PC-9 (cell line): Measurements from ENCODE around the gene CDK3. TPM values are rescaled to one million over a fixed set of nuclear protein-coding genes. Genes with fewer than 3 reads are reported as not detected.

Source experiments
- BruUV-seq: library from RNA; stranded (reverse); fragments of 400-500 nt; replicated peaks from 2 replicates; lab custom pipeline; 2021; lab: Mats Ljungman, UMichigan
- CTCF ChIA-PET: fragments of 300-600 bp; sonication (Branson Sonifier 250); formaldehyde crosslinking; loops from one replicate; lab custom pipeline; 2022; ENCODE audit warnings: antibody characterized with exemption; lab: Charles Lee
- POLR2A ChIA-PET: fragments of 300-600 bp; sonication (Branson Sonifier 250); formaldehyde crosslinking; loops from one replicate; lab custom pipeline; 2022; ENCODE audit warnings: antibody characterized with exemption; ENCODE audit not compliant: unreplicated experiment; lab: Charles Lee
- DNase-seq, 2 experiments: peaks; one replicate each; pipeline versions ENCODE4 v3.0.0 to v3.0.0-alpha.2; 2015 to 2022; ENCODE audit warnings: mixed read lengths in 1 of 2
- H2AFZ ChIP-seq: fragments of 200-600 bp; sonication (generic); 2 replicates; pipeline ENCODE4 v1.8.1; 2017; ENCODE audit warnings: antibody characterized with exemption
- H3F3A ChIP-seq: fragments of 200-600 bp; sonication (generic); 2 replicates; pipeline ENCODE4 v1.8.1; 2017; ENCODE audit warnings: antibody characterized with exemption, mild to moderate bottlenecking, low read depth; ENCODE audit not compliant: insufficient read depth
- H3K27ac ChIP-seq: fragments of 200-600 bp; sonication (generic); 2 replicates; pipeline ENCODE4 v1.6.1; 2016; ENCODE audit warnings: mixed run types
- H3K27me3 ChIP-seq: fragments of 200-600 bp; sonication (generic); 2 replicates; pipeline ENCODE4 v1.6.1; 2016; ENCODE audit warnings: low read depth, mixed run types; ENCODE audit not compliant: insufficient read depth
- H3K36me3 ChIP-seq: fragments of 200-600 bp; sonication (generic); 2 replicates; pipeline ENCODE4 v1.6.1; 2016; ENCODE audit warnings: low read depth, mixed run types
- H3K4me1 ChIP-seq: fragments of 200-600 bp; sonication (generic); replicated peaks from 2 replicates; pipeline ENCODE4 v1.6.1; 2016; ENCODE audit warnings: mixed run types; ENCODE audit not compliant: insufficient read depth
- H3K4me2 ChIP-seq: fragments of 200-600 bp; sonication (generic); 2 replicates; pipeline ENCODE4 v1.6.1; 2017; ENCODE audit warnings: mixed run types
- H3K4me3 ChIP-seq: fragments of 200-600 bp; sonication (generic); 2 replicates; pipeline ENCODE4 v1.6.1; 2016; ENCODE audit warnings: mixed run types
- H3K79me2 ChIP-seq: fragments of 200-600 bp; sonication (generic); 2 replicates; pipeline ENCODE4 v1.6.1; 2017; ENCODE audit warnings: low read depth, mixed run types
- H3K9me2 ChIP-seq: fragments of 200-600 bp; sonication (generic); 2 replicates; pipeline ENCODE4 v1.8.1; 2017; ENCODE audit warnings: mild to moderate bottlenecking; ENCODE audit not compliant: insufficient read depth
- H3K9me3 ChIP-seq: fragments of 200-600 bp; sonication (generic); 2 replicates; pipeline ENCODE4 v1.8.1; 2016; ENCODE audit warnings: low read depth; ENCODE audit not compliant: insufficient read depth
- H4K20me1 ChIP-seq: fragments of 200-600 bp; sonication (generic); 2 replicates; pipeline ENCODE4 v1.8.1; 2017; ENCODE audit not compliant: insufficient read depth
- EZH2 ChIP-seq: fragments of 200-600 bp; sonication (generic); IDR thresholded peaks from 2 replicates; pipeline ENCODE4 v1.8.0; 2017; ENCODE audit warnings: antibody characterized with exemption, low read depth
- intact Hi-C: fragments of 100-400 bp; cut with micrococcal nuclease; formaldehyde crosslinking; loops from one replicate; pipeline ENCODE4 v1.10.0; 2022; ENCODE audit not compliant: unreplicated experiment
- total RNA-seq: library from RNA; stranded (reverse); gene quantifications from 2 replicates; pipeline ENCODE4 v1.2.3, GENCODE V29; 2021
- TF ChIP-seq, protein P1 (sequence below): fragments of 200-600 bp; sonication (generic); conservative IDR thresholded peaks from 2 replicates; pipeline ENCODE4 v1.6.1; 2017; ENCODE audit warnings: mixed run types, antibody characterized with exemption, mild to moderate bottlenecking, moderate library complexity

CDK3 gene
- total RNA-seq, 1 experiment from 2014 or later = 12.3 TPM

DNA sequence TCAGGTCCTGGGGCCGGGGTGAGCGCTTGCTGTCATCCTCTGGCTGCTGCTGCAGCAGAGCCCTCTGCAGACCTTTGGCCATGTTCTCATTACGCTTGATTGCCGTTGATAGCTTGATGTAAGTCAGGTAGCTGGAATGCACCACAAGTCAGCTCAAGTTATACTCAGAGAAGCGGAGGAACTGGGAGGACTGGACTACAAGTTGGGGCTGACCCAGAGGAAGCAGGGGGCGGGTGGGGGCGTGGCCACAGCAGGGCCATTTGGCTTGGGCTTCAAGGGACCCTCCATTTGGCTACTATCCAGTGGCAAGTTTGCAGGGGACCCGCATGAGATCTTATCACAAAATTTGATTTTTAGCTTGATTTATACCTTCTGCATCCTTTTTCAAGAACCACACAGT lies 45.4 kb downstream of the CDK3 start:
- Histone ChIP-seq H3F3A (peaks cover 17% of the 10 kb centered on the region; the same call in 1 of the 2 replicates), H3K4me3 (no peak overlapping the region), H3K36me3 (peaks cover 20% of the 10 kb centered on the region; the same call in 1 of the 2 replicates), H3K9me2 (no peaks in the 10 kb centered on the region), H3K9me3 (no peaks in the 10 kb centered on the region), H3K27ac (no peak overlapping the region), H3K4me2 (no peak overlapping the region), H2AFZ (no peak overlapping the region), H3K4me1 (peaks cover 20% of the 10 kb centered on the region), H3K79me2 (peaks cover 11% of the 10 kb centered on the region; the same call in 1 of the 2 replicates), H4K20me1 (no peaks in the 10 kb centered on the region), H3K27me3 (no peaks in the 10 kb centered on the region)
- DNase-seq = peak; percentile 40 to 59
- intact Hi-C loops = no loop called here
- no peak for TF ChIP-seq EZH2
- TF ChIP-seq, protein P1, sequence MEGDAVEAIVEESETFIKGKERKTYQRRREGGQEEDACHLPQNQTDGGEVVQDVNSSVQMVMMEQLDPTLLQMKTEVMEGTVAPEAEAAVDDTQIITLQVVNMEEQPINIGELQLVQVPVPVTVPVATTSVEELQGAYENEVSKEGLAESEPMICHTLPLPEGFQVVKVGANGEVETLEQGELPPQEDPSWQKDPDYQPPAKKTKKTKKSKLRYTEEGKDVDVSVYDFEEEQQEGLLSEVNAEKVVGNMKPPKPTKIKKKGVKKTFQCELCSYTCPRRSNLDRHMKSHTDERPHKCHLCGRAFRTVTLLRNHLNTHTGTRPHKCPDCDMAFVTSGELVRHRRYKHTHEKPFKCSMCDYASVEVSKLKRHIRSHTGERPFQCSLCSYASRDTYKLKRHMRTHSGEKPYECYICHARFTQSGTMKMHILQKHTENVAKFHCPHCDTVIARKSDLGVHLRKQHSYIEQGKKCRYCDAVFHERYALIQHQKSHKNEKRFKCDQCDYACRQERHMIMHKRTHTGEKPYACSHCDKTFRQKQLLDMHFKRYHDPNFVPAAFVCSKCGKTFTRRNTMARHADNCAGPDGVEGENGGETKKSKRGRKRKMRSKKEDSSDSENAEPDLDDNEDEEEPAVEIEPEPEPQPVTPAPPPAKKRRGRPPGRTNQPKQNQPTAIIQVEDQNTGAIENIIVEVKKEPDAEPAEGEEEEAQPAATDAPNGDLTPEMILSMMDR = no peak
- BruUV-seq = no TSS peak
- POLR2A ChIA-PET = interaction anchor here (0.5 to 0.7 kb wide), 3 partner anchors 12 to 476 kb away, joined by 3 to 8 read pairs (median 4); no protein-coding TSS in a partner anchor
- CTCF ChIA-PET = interaction anchor here (0.6 to 0.7 kb wide), 5 partner anchors 9 to 206 kb away, joined by 3 to 10 read pairs (median 7); no protein-coding TSS in a partner anchor

DNA sequence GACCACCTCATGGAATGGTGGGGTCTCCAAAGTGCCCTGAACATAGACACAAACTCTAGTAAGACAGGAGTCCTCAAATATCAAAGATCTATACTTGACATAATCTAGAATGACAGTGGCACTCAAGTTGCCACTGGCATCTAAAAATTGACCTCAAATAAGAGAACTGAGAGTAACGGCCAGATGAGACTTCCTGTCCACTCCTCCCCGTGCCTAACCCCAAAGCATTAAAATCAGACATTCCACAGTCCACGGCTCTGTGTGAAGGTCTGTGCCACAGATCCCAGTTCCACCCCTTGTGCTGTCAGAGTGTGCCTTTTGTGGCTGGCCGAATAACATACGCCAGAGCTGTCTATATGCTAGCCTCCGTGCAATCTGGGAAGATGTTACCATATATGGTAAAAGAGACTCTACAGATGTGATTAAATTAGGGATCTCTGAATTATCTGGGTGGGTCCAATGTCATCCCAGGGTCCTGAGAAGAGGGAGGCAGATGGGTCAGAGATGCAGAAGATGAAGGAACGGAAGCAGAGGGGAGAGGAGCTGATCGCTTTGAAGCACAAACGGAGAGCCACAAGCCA lies 47.5 kb downstream of the CDK3 start:
- intact Hi-C loops = no loop called here
- ChIA-PET CTCF (no interaction called here), POLR2A (no interaction called here)
- H3K27me3 ChIP-seq = no peaks in the 10 kb centered on the region
- no peaks in the 10 kb centered on the region for H3K9me2 ChIP-seq
- peaks cover 20% of the 10 kb centered on the region; the same call in 1 of the 2 replicates for H3K36me3 ChIP-seq
- no peak overlapping the region for H2AFZ ChIP-seq
- no peaks in the 10 kb centered on the region for H4K20me1 ChIP-seq
- DNase-seq = no peak
- peaks cover 32% of the 10 kb centered on the region for H3F3A ChIP-seq
- no TSS peak for BruUV-seq
- H3K9me3 ChIP-seq = no peaks in the 10 kb centered on the region
- peaks cover 23% of the 10 kb centered on the region for H3K79me2 ChIP-seq
- H3K4me3 ChIP-seq = no peak overlapping the region
- no peak overlapping the region for H3K27ac ChIP-seq
- no peak for TF ChIP-seq EZH2
- TF ChIP-seq, protein P1 = no peak
- H3K4me2 ChIP-seq = no peak overlapping the region
- peaks cover 36% of the 10 kb centered on the region for H3K4me1 ChIP-seq

DNA sequence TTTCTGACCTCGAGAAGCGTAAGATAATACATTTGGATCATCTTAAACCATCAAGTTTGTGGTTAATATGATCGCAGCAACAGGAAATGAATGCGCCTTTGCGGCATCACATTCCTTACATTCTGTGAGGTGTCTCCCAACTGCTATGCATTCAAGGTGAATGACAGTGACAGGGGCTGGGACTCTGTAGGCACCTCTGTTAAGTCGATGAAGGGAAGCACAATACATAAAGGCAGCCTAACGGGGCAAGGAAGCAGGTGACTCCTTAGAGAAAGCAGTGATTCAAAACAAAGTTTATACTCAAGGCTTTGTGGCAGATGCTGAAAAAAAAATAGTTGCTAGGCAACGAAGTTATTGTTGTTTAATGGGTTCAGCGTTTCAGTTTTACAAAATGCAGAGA lies 48.1 kb downstream of the CDK3 start:
- peaks cover 38% of the 10 kb centered on the region for H3F3A ChIP-seq
- peak in 1 of 2 experiments; percentile 67 for DNase-seq

More for the DNA sequence above, 48.1 kb downstream of the CDK3 start:
- no peak overlapping the region for H3K4me3 ChIP-seq
- ChIA-PET CTCF (no interaction called here), POLR2A (interaction anchor here (0.6 kb wide), 1 partner anchor 15 kb away, joined by 3 read pairs; no protein-coding TSS in a partner anchor)
- no peak for TF ChIP-seq EZH2
- TF ChIP-seq, protein P1 = no peak
- no peaks in the 10 kb centered on the region for H3K9me2 ChIP-seq
- intact Hi-C loops = no loop called here
- no peak overlapping the region for H3K4me2 ChIP-seq
- peaks cover 42% of the 10 kb centered on the region for H3K4me1 ChIP-seq
- H3K9me3 ChIP-seq = peaks cover under 1% of the 10 kb centered on the region; the same call in 1 of the 2 replicates
- H3K27me3 ChIP-seq = no peaks in the 10 kb centered on the region
- no peak overlapping the region for H2AFZ ChIP-seq
- no TSS peak for BruUV-seq
- H3K36me3 ChIP-seq = peaks cover 20% of the 10 kb centered on the region
- H3K27ac ChIP-seq = no peak overlapping the region
- peaks cover 27% of the 10 kb centered on the region for H3K79me2 ChIP-seq
- no peaks in the 10 kb centered on the region for H4K20me1 ChIP-seq
